Measurements from ENCODE around the gene SOCS3. TPM values are rescaled to one million over a fixed set of nuclear protein-coding genes. Genes with fewer than 3 reads are reported as not detected.

Gene SOCS3
- total and polyA plus RNA-seq, 3 donors from 2014 or later = 2.2 to 17.8 (median 9.6) TPM

- no peaks in the 10 kb centered on the region for H3K9me3 ChIP-seq
- H3K4me3 ChIP-seq = no peak overlapping the region
- no peaks in the 10 kb centered on the region for H3K4me1 ChIP-seq
- TF ChIP-seq POLR2A (IDR thresholded peaks at IDR 0.05) (no peak), CTCF (IDR thresholded peaks at IDR 0.05) (no peak)
- WGBS, 2 donors = 84 to 89% methylated on average over 15 to 17 of the region's 17 CpGs
- H3K27ac ChIP-seq = no peak overlapping the region
- no peaks in the 10 kb centered on the region for H3K27me3 ChIP-seq
- intact Hi-C loops (cut with DNase I; ENCODE audit: low total_unique reads) = no loop called here
- DNase-seq = no peak
- H3K36me3 ChIP-seq (ENCODE audit: low read depth, missing control alignments) = no peaks in the 10 kb centered on the region
Observed at GRCh38 chr17:78400581-78401240, 40.8 kb upstream of the SOCS3 start.

DNA sequence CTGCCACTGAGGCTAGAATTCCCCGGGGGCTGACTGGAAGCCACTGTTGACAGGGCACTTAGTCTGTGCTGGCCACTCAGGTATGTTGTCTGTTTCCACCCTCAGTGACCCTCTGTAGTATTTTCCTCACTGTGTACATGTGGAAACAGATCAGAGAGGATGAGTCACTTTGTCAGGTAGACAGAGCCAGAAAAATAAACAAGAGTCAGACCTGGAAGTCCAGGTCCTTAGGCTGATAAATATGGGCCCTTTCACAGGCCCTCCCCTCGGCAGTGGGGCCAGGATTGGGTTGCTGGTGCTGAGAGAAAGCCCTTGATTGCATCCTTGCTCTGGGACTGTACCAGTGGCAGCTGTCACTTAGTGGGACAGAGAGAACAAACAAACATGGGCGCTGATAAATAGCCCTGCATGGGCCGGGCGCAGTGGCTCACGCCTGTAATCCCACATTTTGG is 39.8 kb upstream of the SOCS3 start:
- WGBS, 2 donors = 79 to 80% methylated on average over 6 of the region's 6 CpGs
- TF ChIP-seq POLR2A (IDR thresholded peaks at IDR 0.05) (no peak), CTCF (IDR thresholded peaks at IDR 0.05) (no peak)
- Histone ChIP-seq H3K9me3 (no peaks in the 10 kb centered on the region), H3K27me3 (no peaks in the 10 kb centered on the region), H3K27ac (no peak overlapping the region), H3K4me3 (no peak overlapping the region), H3K4me1 (no peaks in the 10 kb centered on the region), H3K36me3 (ENCODE audit: low read depth, missing control alignments) (no peaks in the 10 kb centered on the region)
- intact Hi-C loops (cut with DNase I; ENCODE audit: low total_unique reads) = no loop called here
- no peak for DNase-seq

GRCh38 chr17:78399028-78399692 is 39.3 kb upstream of the SOCS3 start:
- Histone ChIP-seq H3K27me3 (no peaks in the 10 kb centered on the region), H3K4me3 (no peak overlapping the region), H3K9me3 (no peaks in the 10 kb centered on the region), H3K4me1 (no peaks in the 10 kb centered on the region), H3K27ac (no peak overlapping the region), H3K36me3 (ENCODE audit: low read depth, missing control alignments) (no peaks in the 10 kb centered on the region)
- no peak for TF ChIP-seq POLR2A (IDR thresholded peaks at IDR 0.05)
- no peak for TF ChIP-seq CTCF (IDR thresholded peaks at IDR 0.05)
- intact Hi-C loops (cut with DNase I; ENCODE audit: low total_unique reads) = no loop called here
- 85% methylated on average over 26 to 28 of the region's 28 CpGs for WGBS, 2 donors
- no peak for DNase-seq

- no peak overlapping the region for H3K27ac ChIP-seq
- no peak overlapping the region for H3K4me3 ChIP-seq
- TF ChIP-seq CTCF (IDR thresholded peaks at IDR 0.05) = no peak
- no peaks in the 10 kb centered on the region for H3K36me3 ChIP-seq (ENCODE audit: low read depth, missing control alignments)
- H3K4me1 ChIP-seq = no peaks in the 10 kb centered on the region
- no peak for DNase-seq
- WGBS, 2 donors = 75 to 82% methylated on average over 3 of the region's 3 CpGs
- no peaks in the 10 kb centered on the region for H3K27me3 ChIP-seq
- H3K9me3 ChIP-seq = no peaks in the 10 kb centered on the region
- intact Hi-C loops (cut with DNase I; ENCODE audit: low total_unique reads) = no loop called here
Observed at GRCh38 chr17:78398390-78398789, 38.5 kb upstream of the SOCS3 start.

Data from testis (tissue), 3 donors.